WI38 (cell line): ENCODE measurements around the gene PDLIM4.

Source experiments
- H3K4me3 ChIP-seq: 2 replicates; pipeline ENCODE4 v1.5.1; 2011; ENCODE audit warnings: low read depth, mild to moderate bottlenecking, control low read depth, low read length
- TF ChIP-seq, protein P1 (sequence below): IDR thresholded peaks from 2 replicates; pipeline ENCODE4 v1.5.1; 2012; ENCODE audit warnings: low read depth, mild to moderate bottlenecking, control low read depth, low read length

PDLIM4 gene

GRCh38 chr5:132253452-132254320 lies 3.8 kb upstream of the PDLIM4 start:
- TF ChIP-seq, protein P1, sequence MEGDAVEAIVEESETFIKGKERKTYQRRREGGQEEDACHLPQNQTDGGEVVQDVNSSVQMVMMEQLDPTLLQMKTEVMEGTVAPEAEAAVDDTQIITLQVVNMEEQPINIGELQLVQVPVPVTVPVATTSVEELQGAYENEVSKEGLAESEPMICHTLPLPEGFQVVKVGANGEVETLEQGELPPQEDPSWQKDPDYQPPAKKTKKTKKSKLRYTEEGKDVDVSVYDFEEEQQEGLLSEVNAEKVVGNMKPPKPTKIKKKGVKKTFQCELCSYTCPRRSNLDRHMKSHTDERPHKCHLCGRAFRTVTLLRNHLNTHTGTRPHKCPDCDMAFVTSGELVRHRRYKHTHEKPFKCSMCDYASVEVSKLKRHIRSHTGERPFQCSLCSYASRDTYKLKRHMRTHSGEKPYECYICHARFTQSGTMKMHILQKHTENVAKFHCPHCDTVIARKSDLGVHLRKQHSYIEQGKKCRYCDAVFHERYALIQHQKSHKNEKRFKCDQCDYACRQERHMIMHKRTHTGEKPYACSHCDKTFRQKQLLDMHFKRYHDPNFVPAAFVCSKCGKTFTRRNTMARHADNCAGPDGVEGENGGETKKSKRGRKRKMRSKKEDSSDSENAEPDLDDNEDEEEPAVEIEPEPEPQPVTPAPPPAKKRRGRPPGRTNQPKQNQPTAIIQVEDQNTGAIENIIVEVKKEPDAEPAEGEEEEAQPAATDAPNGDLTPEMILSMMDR = no peak
- H3K4me3 ChIP-seq = no peak overlapping the region

- H3K4me3 ChIP-seq = no peak overlapping the region
Observed at GRCh38 chr5:132254321-132254977, 3.0 kb upstream of the PDLIM4 start.

DNA sequence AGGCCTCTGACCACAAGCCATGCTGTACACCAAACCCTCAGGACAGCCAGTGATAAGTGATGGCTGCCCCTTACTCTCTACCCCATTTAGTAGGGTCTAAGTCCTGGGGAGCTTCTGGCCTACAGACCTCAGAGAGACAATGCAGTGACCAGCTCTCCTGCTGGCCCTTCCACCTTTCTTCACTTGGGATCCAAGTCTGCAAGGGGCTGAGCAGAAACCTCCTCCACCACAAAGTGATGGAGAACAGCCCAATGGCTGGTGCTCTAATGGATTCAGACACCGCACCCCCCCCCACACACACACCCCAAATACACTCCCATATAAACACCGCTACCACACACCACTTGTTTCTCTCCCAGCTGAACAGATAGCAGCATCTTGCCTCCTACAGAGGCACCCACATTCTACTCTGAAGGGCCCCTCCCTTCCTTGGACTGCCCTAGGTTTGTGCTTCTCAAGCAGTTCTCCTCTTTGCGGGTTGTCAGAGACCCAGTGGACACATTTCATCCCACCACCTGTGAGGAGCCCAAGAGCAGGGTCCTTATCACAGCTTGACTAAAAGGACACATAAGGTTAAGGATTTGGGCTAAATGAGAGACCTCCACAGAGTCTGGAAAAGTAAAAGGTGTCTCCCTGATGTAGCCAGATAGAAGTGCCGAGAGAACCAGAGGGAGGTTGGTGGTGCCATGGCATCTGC lies 1.3 kb upstream of the PDLIM4 start:
- TF ChIP-seq, protein P1 = no peak
- H3K4me3 ChIP-seq = no peak overlapping the region

More at GRCh38 chr5:132254321-132254977, 3.0 kb upstream of the PDLIM4 start:
- TF ChIP-seq, protein P1 = no peak

DNA sequence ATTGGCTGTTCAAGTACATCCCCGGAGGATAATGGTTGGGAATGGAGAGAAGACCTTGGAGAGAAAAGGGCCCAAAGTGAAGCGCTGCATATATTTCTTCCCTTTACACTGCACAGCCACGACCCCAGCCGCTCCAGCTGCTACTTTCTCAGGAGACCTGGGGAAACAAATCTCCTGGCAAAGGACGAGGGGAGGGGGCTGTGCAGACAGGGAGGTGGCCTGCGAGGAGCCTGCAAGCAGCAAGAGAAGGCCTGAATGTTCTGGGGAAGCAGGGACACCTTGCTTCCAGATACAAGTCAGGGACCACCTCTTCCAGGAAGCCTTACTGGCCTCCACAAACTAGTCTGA lies 739 bp upstream of the PDLIM4 start:
- H3K4me3 ChIP-seq = peak overlapping the region; percentile 82
- TF ChIP-seq, protein P1 = no peak

DNA sequence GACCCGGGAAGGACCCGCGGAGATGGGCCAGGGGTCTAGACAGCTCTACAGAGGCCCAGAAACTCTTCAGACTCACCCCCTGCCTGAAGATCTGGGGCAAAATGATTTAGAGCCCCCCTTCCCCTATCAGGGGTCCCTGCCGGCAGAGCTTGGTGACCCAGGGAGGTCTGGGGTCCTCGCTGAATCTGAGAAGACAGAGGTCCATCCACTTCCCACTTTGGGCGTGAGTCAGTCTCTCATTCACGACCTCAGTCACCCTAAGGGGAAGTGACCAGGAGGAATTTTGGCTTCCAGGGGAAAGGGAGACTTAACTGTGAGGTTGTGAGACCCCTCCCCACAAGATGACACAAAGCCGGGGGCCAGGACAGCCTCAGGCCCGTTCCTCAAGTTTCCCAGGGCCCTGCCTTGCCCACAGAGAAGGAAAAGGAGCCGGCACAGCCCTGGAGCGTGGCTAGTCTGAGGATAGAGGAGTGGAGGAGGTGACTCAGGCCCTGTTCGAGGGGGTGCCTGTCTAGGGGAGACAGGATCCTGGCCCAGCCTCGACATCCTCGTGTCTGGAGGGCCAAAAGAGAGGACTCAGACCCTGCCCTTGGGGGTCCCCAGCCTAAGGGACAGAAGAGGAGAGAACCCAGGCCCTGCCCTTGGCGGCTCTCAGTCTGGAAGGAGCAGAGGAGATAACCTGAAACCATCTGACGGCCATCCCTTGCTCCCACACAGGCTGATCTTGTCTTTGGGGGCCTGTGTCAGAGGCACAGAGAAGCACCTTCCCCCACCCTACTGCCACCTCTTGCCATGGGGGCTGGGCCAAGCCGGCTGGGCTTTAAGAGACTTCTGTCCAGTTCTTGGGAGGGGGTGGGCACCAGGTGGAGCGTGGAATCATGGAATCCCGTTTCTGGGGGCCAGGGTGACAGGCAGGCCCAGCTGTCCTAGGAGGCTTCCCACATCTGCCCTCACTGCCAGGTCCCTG lies 889 bp downstream of the PDLIM4 start:
- TF ChIP-seq, protein P1 = no peak
- H3K4me3 ChIP-seq = peak overlapping the region; percentile 82

GRCh38 chr5:132259069-132259851 lies 1.8 kb downstream of the PDLIM4 start:
- peak overlapping the region; percentile 82 for H3K4me3 ChIP-seq
- TF ChIP-seq, protein P1 = no peak
